WTC11 (cell line): ENCODE results near the gene CACNA1A.

Experiments used
- NFATC4 ChIP-seq: fragments of 250-450 bp; sonication (Bioruptor Pico); IDR thresholded peaks from 2 replicates; pipeline ENCODE4 v1.9.0; 2021; ENCODE audit warnings: mild to moderate bottlenecking
- SP1 ChIP-seq: sonication (generic); formaldehyde crosslinking; conservative IDR thresholded peaks from 2 replicates; pipeline ENCODE4 v1.8.1; 2022; ENCODE audit warnings: missing genetic modification reagents
- TCF7 ChIP-seq: sonication (generic); formaldehyde crosslinking; IDR thresholded peaks from 2 replicates; pipeline ENCODE4 v1.8.0; 2022; ENCODE audit warnings: mild to moderate bottlenecking, low read depth, missing genetic modification reagents, moderate library complexity
- ZNF263 ChIP-seq: sonication (generic); formaldehyde crosslinking; IDR thresholded peaks from 2 replicates; pipeline ENCODE4 v1.8.1; 2022; ENCODE audit warnings: low read depth, mild to moderate bottlenecking, moderate library complexity, missing genetic modification reagents
- TF ChIP-seq, protein P1 (sequence below): fragments of 200-600 bp; IDR thresholded peaks from 2 replicates; pipeline ENCODE4 v1.8.0; 2022; ENCODE audit warnings: antibody characterized with exemption

DNA sequence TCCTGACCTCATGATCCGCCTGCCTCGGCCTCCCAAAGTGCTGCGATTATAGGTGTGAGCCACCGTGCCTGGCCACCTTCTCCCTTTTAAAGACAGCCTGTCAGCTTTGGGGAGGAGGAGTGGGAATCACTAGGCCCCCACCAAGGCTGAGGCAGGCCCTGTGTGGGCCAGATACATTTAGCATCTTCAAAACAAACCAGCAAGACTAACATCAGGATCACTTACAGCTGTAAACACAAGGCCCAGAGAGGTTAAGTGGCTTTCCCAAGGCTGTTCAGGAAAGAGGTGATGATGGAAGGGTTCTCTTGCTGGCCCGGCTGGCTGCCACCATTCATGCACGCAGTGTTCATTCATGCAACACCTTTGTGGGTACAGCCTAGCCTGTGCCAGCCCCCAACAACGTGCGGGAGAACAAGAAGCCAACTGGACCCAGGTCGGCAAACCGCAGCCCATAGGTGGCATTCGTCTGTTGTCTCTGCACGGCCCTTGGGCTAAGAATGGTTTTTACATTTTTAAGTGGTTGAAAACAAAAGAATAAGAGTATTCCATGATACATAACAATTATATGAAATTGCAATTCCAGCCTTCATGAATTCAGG is 333.0 kb downstream of the CACNA1A start:
- no peak for TF ChIP-seq TCF7 (CRISPR knock-in tag)
- no peak for TF ChIP-seq SP1 (CRISPR knock-in tag)
- TF ChIP-seq, protein P1, sequence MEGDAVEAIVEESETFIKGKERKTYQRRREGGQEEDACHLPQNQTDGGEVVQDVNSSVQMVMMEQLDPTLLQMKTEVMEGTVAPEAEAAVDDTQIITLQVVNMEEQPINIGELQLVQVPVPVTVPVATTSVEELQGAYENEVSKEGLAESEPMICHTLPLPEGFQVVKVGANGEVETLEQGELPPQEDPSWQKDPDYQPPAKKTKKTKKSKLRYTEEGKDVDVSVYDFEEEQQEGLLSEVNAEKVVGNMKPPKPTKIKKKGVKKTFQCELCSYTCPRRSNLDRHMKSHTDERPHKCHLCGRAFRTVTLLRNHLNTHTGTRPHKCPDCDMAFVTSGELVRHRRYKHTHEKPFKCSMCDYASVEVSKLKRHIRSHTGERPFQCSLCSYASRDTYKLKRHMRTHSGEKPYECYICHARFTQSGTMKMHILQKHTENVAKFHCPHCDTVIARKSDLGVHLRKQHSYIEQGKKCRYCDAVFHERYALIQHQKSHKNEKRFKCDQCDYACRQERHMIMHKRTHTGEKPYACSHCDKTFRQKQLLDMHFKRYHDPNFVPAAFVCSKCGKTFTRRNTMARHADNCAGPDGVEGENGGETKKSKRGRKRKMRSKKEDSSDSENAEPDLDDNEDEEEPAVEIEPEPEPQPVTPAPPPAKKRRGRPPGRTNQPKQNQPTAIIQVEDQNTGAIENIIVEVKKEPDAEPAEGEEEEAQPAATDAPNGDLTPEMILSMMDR = no peak
- no peak for TF ChIP-seq ZNF263
- no peak for TF ChIP-seq NFATC4 (CRISPR knock-in tag)
